Measurements from ENCODE around the gene GPC3. TPM values are rescaled to one million over a fixed set of nuclear protein-coding genes. Genes with fewer than 3 reads are reported as not detected.

GPC3 gene
- total RNA-seq, 1 experiment from 2014 or later, result 0.98 TPM

DNA sequence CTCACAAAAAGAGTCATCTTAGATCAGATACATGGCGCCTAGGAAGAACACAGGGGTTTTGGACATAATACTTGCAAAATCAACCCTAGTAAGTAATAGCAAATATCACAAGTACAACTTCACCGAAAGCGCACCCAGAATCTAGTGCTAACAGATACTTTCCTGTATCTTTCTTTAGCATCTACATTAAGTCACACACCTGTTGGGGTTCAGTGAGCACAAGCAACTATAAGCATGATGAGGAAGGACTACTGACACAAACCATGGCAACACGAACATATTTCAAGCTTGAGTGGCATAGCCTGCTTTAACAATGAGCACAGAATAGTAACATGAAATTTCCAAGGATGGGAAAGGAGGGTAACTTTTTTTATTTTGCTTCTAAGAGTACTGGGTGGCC, 116.1 kb downstream of the GPC3 start:
- CTCF ChIA-PET, result no interaction called here

More for the DNA sequence above, 116.1 kb downstream of the GPC3 start:
- Histone ChIP-seq H3K9ac (ENCODE audit: low read length) (no peak overlapping the region), H2AFZ (ENCODE audit: low read depth, low read length, poor library complexity, severe bottlenecking) (no peak overlapping the region), H4K20me1 (ENCODE audit: insufficient read depth) (no peaks in the 10 kb centered on the region), H3K27ac (ENCODE audit: low read depth, low read length) (no peak overlapping the region), H3K4me3 (replicated peaks in 1 of 2; ENCODE audit: low read depth in 1 of 2, low read length in 2 of 2) (no peak overlapping the region), H3K9me3 (ENCODE audit: control insufficient read depth in 1 of 2, insufficient read depth in 1 of 2, low read depth in 1 of 2, low read length in 2 of 2) (no peaks in the 10 kb centered on the region), H3K4me2 (ENCODE audit: low read length) (no peak overlapping the region), H3K4me1 (ENCODE audit: control insufficient read depth in 1 of 2, insufficient read depth in 2 of 2, low read length in 2 of 2) (no peaks in the 10 kb centered on the region), H3K27me3 (ENCODE audit: insufficient read depth, low read length) (no peaks in the 10 kb centered on the region), H3K9me2 (ENCODE audit: insufficient read depth) (no peaks in the 10 kb centered on the region), H3K79me2 (ENCODE audit: insufficient read depth, low read length) (no peaks in the 10 kb centered on the region), H3K36me3 (ENCODE audit: control insufficient read depth in 1 of 2, insufficient read depth in 2 of 2, low read length in 2 of 2) (no peaks in the 10 kb centered on the region)
- POLR2A ChIA-PET, result no interaction called here
- RAD21 ChIA-PET (ENCODE audit: low non-redundant PET in 1 of 2, low total read pairs in 2 of 2, uncharacterized antibody in 2 of 2, unreplicated experiment in 2 of 2), result no interaction called here
- ATAC-seq, result no peak
- TF ChIP-seq FOSL1 (IDR thresholded peaks at IDR 0.05; ENCODE audit: low read depth) (no peak), ZFX (IDR thresholded peaks at IDR 0.05) (no peak), SP1 (IDR thresholded peaks at IDR 0.05; ENCODE audit: low read depth) (no peak), JUND (IDR thresholded peaks at IDR 0.05) (no peak), POLR2A (IDR thresholded peaks at IDR 0.05; ENCODE audit: borderline replicate concordance, extremely low read depth, insufficient read depth, insufficient read length) (no peak), SRF (IDR thresholded peaks at IDR 0.05; ENCODE audit: low read depth) (no peak), YY1 (IDR thresholded peaks at IDR 0.05; ENCODE audit: extremely low read depth, insufficient replicate concordance, low read depth, low read length) (no peak), SIN3A (IDR thresholded peaks at IDR 0.05; ENCODE audit: low read depth) (no peak), EZH2phosphoT487 (IDR thresholded peaks at IDR 0.05; ENCODE audit: borderline replicate concordance) (no peak), ELF1 (IDR thresholded peaks at IDR 0.05; ENCODE audit: borderline replicate concordance, low read depth) (no peak), POLR2AphosphoS5 (IDR thresholded peaks at IDR 0.05; ENCODE audit: low read depth, low read length) (no peak)
- TF ChIP-seq, protein P1, sequence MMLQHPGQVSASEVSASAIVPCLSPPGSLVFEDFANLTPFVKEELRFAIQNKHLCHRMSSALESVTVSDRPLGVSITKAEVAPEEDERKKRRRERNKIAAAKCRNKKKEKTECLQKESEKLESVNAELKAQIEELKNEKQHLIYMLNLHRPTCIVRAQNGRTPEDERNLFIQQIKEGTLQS (IDR thresholded peaks at IDR 0.05), result no peak
- TF ChIP-seq, protein P2, sequence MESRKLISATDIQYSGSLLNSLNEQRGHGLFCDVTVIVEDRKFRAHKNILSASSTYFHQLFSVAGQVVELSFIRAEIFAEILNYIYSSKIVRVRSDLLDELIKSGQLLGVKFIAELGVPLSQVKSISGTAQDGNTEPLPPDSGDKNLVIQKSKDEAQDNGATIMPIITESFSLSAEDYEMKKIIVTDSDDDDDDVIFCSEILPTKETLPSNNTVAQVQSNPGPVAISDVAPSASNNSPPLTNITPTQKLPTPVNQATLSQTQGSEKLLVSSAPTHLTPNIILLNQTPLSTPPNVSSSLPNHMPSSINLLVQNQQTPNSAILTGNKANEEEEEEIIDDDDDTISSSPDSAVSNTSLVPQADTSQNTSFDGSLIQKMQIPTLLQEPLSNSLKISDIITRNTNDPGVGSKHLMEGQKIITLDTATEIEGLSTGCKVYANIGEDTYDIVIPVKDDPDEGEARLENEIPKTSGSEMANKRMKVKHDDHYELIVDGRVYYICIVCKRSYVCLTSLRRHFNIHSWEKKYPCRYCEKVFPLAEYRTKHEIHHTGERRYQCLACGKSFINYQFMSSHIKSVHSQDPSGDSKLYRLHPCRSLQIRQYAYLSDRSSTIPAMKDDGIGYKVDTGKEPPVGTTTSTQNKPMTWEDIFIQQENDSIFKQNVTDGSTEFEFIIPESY (IDR thresholded peaks at IDR 0.05; ENCODE audit: extremely low read depth, insufficient replicate concordance, low read length), result no peak
- TF ChIP-seq, protein P3, sequence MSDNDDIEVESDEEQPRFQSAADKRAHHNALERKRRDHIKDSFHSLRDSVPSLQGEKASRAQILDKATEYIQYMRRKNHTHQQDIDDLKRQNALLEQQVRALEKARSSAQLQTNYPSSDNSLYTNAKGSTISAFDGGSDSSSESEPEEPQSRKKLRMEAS (IDR thresholded peaks at IDR 0.05), result no peak
- TF ChIP-seq, protein P4, sequence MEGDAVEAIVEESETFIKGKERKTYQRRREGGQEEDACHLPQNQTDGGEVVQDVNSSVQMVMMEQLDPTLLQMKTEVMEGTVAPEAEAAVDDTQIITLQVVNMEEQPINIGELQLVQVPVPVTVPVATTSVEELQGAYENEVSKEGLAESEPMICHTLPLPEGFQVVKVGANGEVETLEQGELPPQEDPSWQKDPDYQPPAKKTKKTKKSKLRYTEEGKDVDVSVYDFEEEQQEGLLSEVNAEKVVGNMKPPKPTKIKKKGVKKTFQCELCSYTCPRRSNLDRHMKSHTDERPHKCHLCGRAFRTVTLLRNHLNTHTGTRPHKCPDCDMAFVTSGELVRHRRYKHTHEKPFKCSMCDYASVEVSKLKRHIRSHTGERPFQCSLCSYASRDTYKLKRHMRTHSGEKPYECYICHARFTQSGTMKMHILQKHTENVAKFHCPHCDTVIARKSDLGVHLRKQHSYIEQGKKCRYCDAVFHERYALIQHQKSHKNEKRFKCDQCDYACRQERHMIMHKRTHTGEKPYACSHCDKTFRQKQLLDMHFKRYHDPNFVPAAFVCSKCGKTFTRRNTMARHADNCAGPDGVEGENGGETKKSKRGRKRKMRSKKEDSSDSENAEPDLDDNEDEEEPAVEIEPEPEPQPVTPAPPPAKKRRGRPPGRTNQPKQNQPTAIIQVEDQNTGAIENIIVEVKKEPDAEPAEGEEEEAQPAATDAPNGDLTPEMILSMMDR (IDR thresholded peaks at IDR 0.05 in 2 of 3, conservative IDR thresholded peaks at IDR 0.05 in 1 of 3; ENCODE audit: borderline replicate concordance in 1 of 3, insufficient read depth in 1 of 3, low read depth in 2 of 3, low read length in 2 of 3), result no peak
- TF ChIP-seq, protein P5, sequence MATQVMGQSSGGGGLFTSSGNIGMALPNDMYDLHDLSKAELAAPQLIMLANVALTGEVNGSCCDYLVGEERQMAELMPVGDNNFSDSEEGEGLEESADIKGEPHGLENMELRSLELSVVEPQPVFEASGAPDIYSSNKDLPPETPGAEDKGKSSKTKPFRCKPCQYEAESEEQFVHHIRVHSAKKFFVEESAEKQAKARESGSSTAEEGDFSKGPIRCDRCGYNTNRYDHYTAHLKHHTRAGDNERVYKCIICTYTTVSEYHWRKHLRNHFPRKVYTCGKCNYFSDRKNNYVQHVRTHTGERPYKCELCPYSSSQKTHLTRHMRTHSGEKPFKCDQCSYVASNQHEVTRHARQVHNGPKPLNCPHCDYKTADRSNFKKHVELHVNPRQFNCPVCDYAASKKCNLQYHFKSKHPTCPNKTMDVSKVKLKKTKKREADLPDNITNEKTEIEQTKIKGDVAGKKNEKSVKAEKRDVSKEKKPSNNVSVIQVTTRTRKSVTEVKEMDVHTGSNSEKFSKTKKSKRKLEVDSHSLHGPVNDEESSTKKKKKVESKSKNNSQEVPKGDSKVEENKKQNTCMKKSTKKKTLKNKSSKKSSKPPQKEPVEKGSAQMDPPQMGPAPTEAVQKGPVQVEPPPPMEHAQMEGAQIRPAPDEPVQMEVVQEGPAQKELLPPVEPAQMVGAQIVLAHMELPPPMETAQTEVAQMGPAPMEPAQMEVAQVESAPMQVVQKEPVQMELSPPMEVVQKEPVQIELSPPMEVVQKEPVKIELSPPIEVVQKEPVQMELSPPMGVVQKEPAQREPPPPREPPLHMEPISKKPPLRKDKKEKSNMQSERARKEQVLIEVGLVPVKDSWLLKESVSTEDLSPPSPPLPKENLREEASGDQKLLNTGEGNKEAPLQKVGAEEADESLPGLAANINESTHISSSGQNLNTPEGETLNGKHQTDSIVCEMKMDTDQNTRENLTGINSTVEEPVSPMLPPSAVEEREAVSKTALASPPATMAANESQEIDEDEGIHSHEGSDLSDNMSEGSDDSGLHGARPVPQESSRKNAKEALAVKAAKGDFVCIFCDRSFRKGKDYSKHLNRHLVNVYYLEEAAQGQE (IDR thresholded peaks at IDR 0.05; ENCODE audit: low read depth), result no peak
- intact Hi-C loops (cut with micrococcal nuclease), result no loop called here
- DNase-seq (ENCODE audit: low read depth, low spot score), result no peak
- no TSS peak for BruUV-seq (replicated peaks)
